KMS-11 (cell line): ENCODE measurements around the gene FGF13.

Experiments used
- H2AFZ ChIP-seq: fragments of 200-600 bp; sonication (generic); 2 replicates; pipeline ENCODE4 v1.6.1; 2016; ENCODE audit warnings: antibody characterized with exemption, mixed run types, low read depth
- H3K27ac ChIP-seq: fragments of 200-600 bp; sonication (generic); 2 replicates; pipeline ENCODE4 v1.6.1; 2016; ENCODE audit warnings: mild to moderate bottlenecking, mixed run types
- H3K27me3 ChIP-seq: fragments of 200-600 bp; sonication (generic); 2 replicates; pipeline ENCODE4 v1.6.1; 2017; ENCODE audit warnings: mild to moderate bottlenecking, low read depth, mixed run types, moderate library complexity; ENCODE audit not compliant: insufficient read depth
- H3K36me3 ChIP-seq: fragments of 200-600 bp; sonication (generic); 2 replicates; pipeline ENCODE4 v1.6.1; 2017; ENCODE audit warnings: mild to moderate bottlenecking, mixed run types; ENCODE audit not compliant: insufficient read depth
- H3K4me1 ChIP-seq: fragments of 200-600 bp; sonication (generic); 2 replicates; pipeline ENCODE4 v1.6.1; 2016; ENCODE audit warnings: mild to moderate bottlenecking, low read depth, mixed run types; ENCODE audit not compliant: poor library complexity, severe bottlenecking
- H3K4me2 ChIP-seq: fragments of 200-600 bp; sonication (generic); 2 replicates; pipeline ENCODE4 v1.7.0; 2016; ENCODE audit warnings: mild to moderate bottlenecking, mixed run types
- H3K4me3 ChIP-seq: fragments of 200-600 bp; sonication (generic); IDR thresholded peaks from 2 replicates; pipeline ENCODE4 v1.6.1; 2017; ENCODE audit warnings: low read depth, low read length, mixed read lengths; ENCODE audit not compliant: insufficient read depth
- H3K79me2 ChIP-seq: fragments of 200-600 bp; sonication (generic); 2 replicates; pipeline ENCODE4 v1.6.1; 2016; ENCODE audit warnings: low read depth, mixed run types; ENCODE audit not compliant: insufficient read depth
- H3K9ac ChIP-seq: fragments of 200-600 bp; sonication (generic); 2 replicates; pipeline ENCODE4 v1.6.1; 2016; ENCODE audit warnings: mild to moderate bottlenecking, mixed run types
- H4K20me1 ChIP-seq: fragments of 200-600 bp; sonication (generic); 2 replicates; pipeline ENCODE4 v1.6.1; 2016; ENCODE audit warnings: mild to moderate bottlenecking, mixed run types; ENCODE audit not compliant: insufficient read depth
- TF ChIP-seq, protein P1 (sequence below): fragments of 200-600 bp; sonication (generic); conservative IDR thresholded peaks from 2 replicates; pipeline ENCODE4 v1.6.1; 2017; ENCODE audit warnings: low read depth, mild to moderate bottlenecking, antibody characterized with exemption, low read length, moderate library complexity, mixed read lengths

Gene FGF13

DNA sequence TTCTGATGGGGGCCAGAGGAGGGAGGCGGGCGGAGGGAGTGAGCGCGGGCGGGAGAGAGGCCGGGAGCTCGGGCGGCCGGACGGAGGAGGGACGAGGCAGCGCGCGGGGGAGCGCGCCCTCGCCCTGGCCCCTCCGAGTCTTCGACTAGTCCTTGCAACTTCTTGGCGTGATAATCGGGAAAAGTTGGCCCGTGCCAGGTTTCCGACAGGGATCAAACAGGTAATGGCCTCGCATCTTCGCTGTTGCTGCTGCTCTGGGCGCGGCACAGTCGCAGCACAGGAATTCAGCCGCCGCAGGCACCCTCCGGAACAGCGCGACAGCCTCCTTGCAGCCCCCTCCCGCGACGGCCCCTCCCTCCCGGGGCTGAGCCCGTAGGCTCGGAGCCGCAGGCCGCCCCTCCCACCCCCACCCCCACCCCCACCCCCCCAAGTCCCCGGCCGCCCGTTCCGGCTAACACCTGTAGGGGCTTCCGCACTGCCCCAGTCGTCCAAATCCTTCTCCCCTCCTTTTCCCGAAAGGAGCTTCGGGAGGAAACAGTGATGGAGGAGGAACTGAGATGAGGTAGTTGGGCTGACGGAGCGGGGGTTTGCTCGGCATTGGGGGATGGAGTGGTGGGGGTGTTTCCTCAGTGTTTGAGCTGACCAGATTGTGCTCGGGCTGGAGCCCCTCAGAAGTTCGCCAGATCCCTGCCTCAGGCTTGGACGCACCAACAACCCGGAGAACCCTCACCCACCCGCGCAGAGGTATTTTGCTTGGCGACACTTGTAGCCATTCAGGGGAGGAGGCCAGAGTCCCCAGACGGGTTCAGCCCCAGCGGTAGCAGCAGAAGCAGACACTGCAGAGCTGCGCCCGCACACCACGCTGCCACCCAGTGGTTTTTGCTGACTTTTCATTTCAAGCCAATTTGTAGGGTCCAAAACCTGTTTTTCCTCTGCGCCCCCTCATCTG lies at the start of gene FGF13:
TSS of gene FGF13 (minus strand) at position 319 of the 949 bp plus-strand sequence. CDS start 714 bp downstream, outside the sequence.
- Histone ChIP-seq H3K4me2 (peak within 1 kb of the TSS; percentile 63), H3K9ac (peak within 1 kb of the TSS; percentile 38; the same call in 1 of the 2 replicates), H3K27ac (no peak within 1 kb of the TSS), H3K79me2 (no peaks in the 10 kb centered on the region), H3K36me3 (no peaks in the 10 kb centered on the region), H4K20me1 (no peaks in the 10 kb centered on the region), H3K4me3 (no peak within 1 kb of the TSS), H3K27me3 (no peaks in the 10 kb centered on the region), H3K4me1 (peaks cover 4% of the 10 kb centered on the region), H2AFZ (peak within 1 kb of the TSS; percentile 73; the same call in 1 of the 2 replicates)
- TF ChIP-seq, protein P1, sequence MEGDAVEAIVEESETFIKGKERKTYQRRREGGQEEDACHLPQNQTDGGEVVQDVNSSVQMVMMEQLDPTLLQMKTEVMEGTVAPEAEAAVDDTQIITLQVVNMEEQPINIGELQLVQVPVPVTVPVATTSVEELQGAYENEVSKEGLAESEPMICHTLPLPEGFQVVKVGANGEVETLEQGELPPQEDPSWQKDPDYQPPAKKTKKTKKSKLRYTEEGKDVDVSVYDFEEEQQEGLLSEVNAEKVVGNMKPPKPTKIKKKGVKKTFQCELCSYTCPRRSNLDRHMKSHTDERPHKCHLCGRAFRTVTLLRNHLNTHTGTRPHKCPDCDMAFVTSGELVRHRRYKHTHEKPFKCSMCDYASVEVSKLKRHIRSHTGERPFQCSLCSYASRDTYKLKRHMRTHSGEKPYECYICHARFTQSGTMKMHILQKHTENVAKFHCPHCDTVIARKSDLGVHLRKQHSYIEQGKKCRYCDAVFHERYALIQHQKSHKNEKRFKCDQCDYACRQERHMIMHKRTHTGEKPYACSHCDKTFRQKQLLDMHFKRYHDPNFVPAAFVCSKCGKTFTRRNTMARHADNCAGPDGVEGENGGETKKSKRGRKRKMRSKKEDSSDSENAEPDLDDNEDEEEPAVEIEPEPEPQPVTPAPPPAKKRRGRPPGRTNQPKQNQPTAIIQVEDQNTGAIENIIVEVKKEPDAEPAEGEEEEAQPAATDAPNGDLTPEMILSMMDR: peak; percentile 16; the same call in 1 of the 2 replicates

DNA sequence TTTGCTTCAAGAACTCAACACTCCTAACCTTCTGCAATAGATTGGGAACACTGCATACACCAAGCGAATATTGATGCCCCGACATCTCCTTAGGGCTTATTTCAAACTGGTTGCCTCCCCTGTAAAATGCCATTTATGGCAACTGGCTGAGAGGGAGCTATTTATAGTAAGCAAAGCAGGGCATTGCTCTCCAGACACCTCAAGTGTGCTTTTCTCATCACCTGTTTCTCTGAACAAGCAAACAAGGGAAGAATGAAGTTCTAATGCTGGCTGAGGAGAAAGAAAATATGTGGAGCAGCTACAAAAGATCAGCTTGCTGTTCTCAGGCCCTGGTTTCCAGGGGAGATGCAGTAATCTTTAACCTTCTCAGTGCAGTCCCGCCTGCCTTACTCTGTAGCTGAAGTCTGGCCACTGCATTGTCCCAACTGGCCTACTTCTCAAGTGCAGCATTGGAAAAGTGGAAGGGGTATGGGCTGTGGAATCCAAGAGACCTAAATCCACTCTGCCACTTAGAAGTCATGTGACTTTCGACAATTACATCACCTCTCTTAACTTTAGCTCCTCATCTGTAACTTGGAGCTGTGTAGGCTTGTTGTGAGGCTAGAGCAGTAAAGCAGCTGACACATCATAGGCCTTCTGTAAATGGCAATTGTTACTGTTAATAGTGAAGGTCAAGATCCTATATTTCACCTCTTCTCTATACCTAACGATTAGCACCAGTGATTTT lies 47.9 kb upstream of the FGF13 start:
- Histone ChIP-seq H3K4me2 (no peak overlapping the region), H2AFZ (no peak overlapping the region), H3K4me1 (no peaks in the 10 kb centered on the region), H3K27ac (no peak overlapping the region), H3K27me3 (no peaks in the 10 kb centered on the region), H3K9ac (no peak overlapping the region), H3K4me3 (no peak overlapping the region), H3K79me2 (no peaks in the 10 kb centered on the region), H4K20me1 (no peaks in the 10 kb centered on the region), H3K36me3 (no peaks in the 10 kb centered on the region)
- TF ChIP-seq, protein P1: no peak

DNA sequence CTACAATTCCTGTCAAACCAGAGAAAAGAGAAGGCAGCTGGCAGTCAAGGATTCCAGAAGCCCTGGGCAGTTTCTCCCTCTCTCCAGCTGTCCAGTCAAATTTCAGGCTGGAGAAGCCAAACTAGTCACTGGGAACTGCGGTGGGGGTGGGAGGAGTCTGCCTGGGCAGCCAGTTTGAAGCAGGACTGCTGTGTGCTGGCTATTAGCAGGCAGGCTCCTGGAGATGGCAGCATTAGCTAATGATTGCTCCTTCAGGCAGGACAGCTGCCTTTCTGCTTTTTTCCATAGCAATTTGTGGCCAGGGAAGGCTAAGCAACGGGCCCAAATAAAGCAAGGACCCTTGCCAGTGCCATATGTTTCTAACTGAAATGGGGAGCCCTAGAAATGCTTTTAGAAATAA lies 44.7 kb upstream of the FGF13 start:
- TF ChIP-seq, protein P1: no peak
- no peaks in the 10 kb centered on the region for H3K36me3 ChIP-seq
- H3K9ac ChIP-seq: no peak overlapping the region
- H4K20me1 ChIP-seq: no peaks in the 10 kb centered on the region
- no peak overlapping the region for H3K4me2 ChIP-seq
- H3K79me2 ChIP-seq: no peaks in the 10 kb centered on the region
- no peak overlapping the region for H3K27ac ChIP-seq
- no peak overlapping the region for H2AFZ ChIP-seq
- H3K4me3 ChIP-seq: no peak overlapping the region
- H3K27me3 ChIP-seq: no peaks in the 10 kb centered on the region
- no peaks in the 10 kb centered on the region for H3K4me1 ChIP-seq

DNA sequence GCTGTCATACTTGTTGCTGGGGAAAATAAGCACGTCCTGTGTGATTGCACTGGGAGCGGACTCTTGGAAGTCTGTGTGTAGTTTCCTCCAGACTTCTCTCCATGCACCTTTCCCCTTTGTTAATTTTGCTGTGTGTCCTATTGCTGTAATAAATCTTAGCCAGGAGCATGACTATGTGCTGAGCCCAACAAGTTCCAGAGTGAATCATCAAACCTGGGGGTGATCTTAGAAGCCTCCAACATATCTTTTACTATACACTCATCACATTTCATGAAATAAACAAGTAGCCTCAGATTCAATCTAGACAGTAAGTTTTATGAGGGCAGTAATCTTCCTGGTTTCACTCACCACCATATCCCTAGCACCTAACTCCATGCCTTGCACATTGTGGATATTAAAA lies 43.3 kb upstream of the FGF13 start:
- H3K79me2 ChIP-seq: no peaks in the 10 kb centered on the region
- no peak overlapping the region for H3K27ac ChIP-seq
- H3K4me3 ChIP-seq: no peak overlapping the region
- no peak overlapping the region for H2AFZ ChIP-seq
- H4K20me1 ChIP-seq: no peaks in the 10 kb centered on the region
- no peaks in the 10 kb centered on the region for H3K4me1 ChIP-seq
- H3K9ac ChIP-seq: no peak overlapping the region
- H3K4me2 ChIP-seq: no peak overlapping the region
- TF ChIP-seq, protein P1: no peak
- no peaks in the 10 kb centered on the region for H3K36me3 ChIP-seq
- no peaks in the 10 kb centered on the region for H3K27me3 ChIP-seq
